ENCODE data around the gene THEMIS. TPM values are rescaled to one million over a fixed set of nuclear protein-coding genes. Genes with fewer than 3 reads are reported as not detected.

THEMIS gene
- total RNA-seq, 1 donor from 2014 or later: 0.07 TPM

GRCh38 chr6:127841811-127842210, 59.0 kb downstream of the THEMIS start:
- H3K79me2 ChIP-seq (ENCODE audit: insufficient read depth, low read length): no peaks in the 10 kb centered on the region
- H3K36me3 ChIP-seq (ENCODE audit: insufficient read depth, low read length): no peaks in the 10 kb centered on the region
- H3K4me1 Mint-ChIP-seq (ENCODE audit: low read depth, unreplicated experiment): peaks cover 3% of the 10 kb centered on the region
- no peaks in the 10 kb centered on the region for H3K27me3 Mint-ChIP-seq (ENCODE audit: low read depth, unreplicated experiment)
- no peaks in the 10 kb centered on the region for H3K4me1 ChIP-seq (ENCODE audit: insufficient read depth, low read length)
- TF ChIP-seq EZH2 (IDR thresholded peaks at IDR 0.05; ENCODE audit: insufficient read depth, low read length) (no peak), CTCF (IDR thresholded peaks at IDR 0.05; ENCODE audit: insufficient read depth, low read depth, low read length) (no peak)
- H3K27ac Mint-ChIP-seq (ENCODE audit: unreplicated experiment): no peak overlapping the region
- no peak overlapping the region for H3K4me3 Mint-ChIP-seq (ENCODE audit: unreplicated experiment)
- H3K27me3 ChIP-seq (ENCODE audit: insufficient read depth, low read length): no peaks in the 10 kb centered on the region
- no peaks in the 10 kb centered on the region for H3K36me3 Mint-ChIP-seq (ENCODE audit: low read depth, unreplicated experiment)
- H2AFZ ChIP-seq (ENCODE audit: low read depth, low read length): no peak overlapping the region
- no peaks in the 10 kb centered on the region for H3K9me3 ChIP-seq (ENCODE audit: insufficient read depth, low read depth, low read length)
- H3K4me3 ChIP-seq (ENCODE audit: insufficient read depth, low read depth, low read length): no peak overlapping the region
- H3K27ac ChIP-seq (ENCODE audit: low read depth, low read length): no peak overlapping the region
- H3K9me3 Mint-ChIP-seq (ENCODE audit: unreplicated experiment): no peaks in the 10 kb centered on the region
- DNase-seq (ENCODE audit: low read depth) (peak; percentile 52), FAIRE-seq (peak; percentile 37)
- H3K9ac ChIP-seq (ENCODE audit: low read length): no peak overlapping the region
- no peak overlapping the region for H3K4me2 ChIP-seq (ENCODE audit: low read length)
- no peaks in the 10 kb centered on the region for H4K20me1 ChIP-seq (ENCODE audit: insufficient read depth, low read length)

- no peak overlapping the region for H2AFZ ChIP-seq (ENCODE audit: low read depth, low read length)
Measured at GRCh38 chr6:127834136-127834535, 66.7 kb downstream of the THEMIS start.

More at GRCh38 chr6:127834136-127834535, 66.7 kb downstream of the THEMIS start:
- Mint-ChIP-seq H3K4me3 (ENCODE audit: unreplicated experiment) (no peak overlapping the region), H3K27ac (ENCODE audit: unreplicated experiment) (no peak overlapping the region), H3K36me3 (ENCODE audit: low read depth, unreplicated experiment) (no peaks in the 10 kb centered on the region), H3K27me3 (ENCODE audit: low read depth, unreplicated experiment) (no peaks in the 10 kb centered on the region), H3K4me1 (ENCODE audit: low read depth, unreplicated experiment) (peaks cover 4% of the 10 kb centered on the region), H3K9me3 (ENCODE audit: unreplicated experiment) (no peaks in the 10 kb centered on the region)
- Histone ChIP-seq H3K27ac (ENCODE audit: low read depth, low read length) (no peak overlapping the region), H3K4me1 (ENCODE audit: insufficient read depth, low read length) (no peaks in the 10 kb centered on the region), H3K9me3 (ENCODE audit: insufficient read depth, low read depth, low read length) (no peaks in the 10 kb centered on the region), H4K20me1 (ENCODE audit: insufficient read depth, low read length) (no peaks in the 10 kb centered on the region), H3K4me3 (ENCODE audit: insufficient read depth, low read depth, low read length) (no peak overlapping the region), H3K79me2 (ENCODE audit: insufficient read depth, low read length) (no peaks in the 10 kb centered on the region), H3K36me3 (ENCODE audit: insufficient read depth, low read length) (no peaks in the 10 kb centered on the region), H3K27me3 (ENCODE audit: insufficient read depth, low read length) (no peaks in the 10 kb centered on the region), H3K9ac (ENCODE audit: low read length) (no peak overlapping the region), H3K4me2 (ENCODE audit: low read length) (no peak overlapping the region)
- FAIRE-seq (no peak), DNase-seq (ENCODE audit: low read depth) (no peak)
- TF ChIP-seq CTCF (IDR thresholded peaks at IDR 0.05; ENCODE audit: insufficient read depth, low read depth, low read length) (no peak), EZH2 (IDR thresholded peaks at IDR 0.05; ENCODE audit: insufficient read depth, low read length) (no peak)

All from astrocyte (in vitro differentiated cells and primary cell).